HUES64 (cell line): ENCODE data around the gene IGF2.
"Not testable (repeated sequence)": the region's sequence is repeated elsewhere in the genome, so short reads cannot be mapped to it uniquely, and the experiment has no call there.

ENCODE experiments used
- H3K27ac ChIP-seq: 2 replicates; pipeline ENCODE4 v1.7.0; 2013; ENCODE audit warnings: low read depth, low read length, inconsistent platforms
- H3K27me3 ChIP-seq: 2 replicates; pipeline ENCODE4 v1.6.1; 2013; ENCODE audit warnings: mild to moderate bottlenecking, low read length; ENCODE audit not compliant: insufficient read depth
- H3K36me3 ChIP-seq: 2 replicates; pipeline ENCODE4 v1.6.1; 2013; ENCODE audit warnings: mild to moderate bottlenecking, low read length; ENCODE audit not compliant: insufficient read depth
- H3K4me1 ChIP-seq: 2 replicates; pipeline ENCODE4 v1.6.1; 2013; ENCODE audit warnings: mild to moderate bottlenecking, low read length, moderate library complexity; ENCODE audit not compliant: insufficient read depth
- H3K4me3 ChIP-seq: 2 replicates; pipeline ENCODE4 v1.5.1; 2013; ENCODE audit warnings: mild to moderate bottlenecking, low read length, moderate library complexity
- H3K9ac ChIP-seq: 2 replicates; pipeline ENCODE4 v1.6.1; 2013; ENCODE audit warnings: mild to moderate bottlenecking, low read depth, low read length
- H3K9me3 ChIP-seq: 2 replicates; pipeline ENCODE4 v1.6.1; 2013; ENCODE audit warnings: low read depth, low read length; ENCODE audit not compliant: insufficient read depth
- WGBS: fragments of 150-250, 120-280 bp; methylation state at CpG from one replicate; pipeline ENCODE4 v1.1.7; 2013; ENCODE audit warnings: missing lambda C conversion rate; 5-methylcytosine and 5-hydroxymethylcytosine counted together

The IGF2 gene

DNA sequence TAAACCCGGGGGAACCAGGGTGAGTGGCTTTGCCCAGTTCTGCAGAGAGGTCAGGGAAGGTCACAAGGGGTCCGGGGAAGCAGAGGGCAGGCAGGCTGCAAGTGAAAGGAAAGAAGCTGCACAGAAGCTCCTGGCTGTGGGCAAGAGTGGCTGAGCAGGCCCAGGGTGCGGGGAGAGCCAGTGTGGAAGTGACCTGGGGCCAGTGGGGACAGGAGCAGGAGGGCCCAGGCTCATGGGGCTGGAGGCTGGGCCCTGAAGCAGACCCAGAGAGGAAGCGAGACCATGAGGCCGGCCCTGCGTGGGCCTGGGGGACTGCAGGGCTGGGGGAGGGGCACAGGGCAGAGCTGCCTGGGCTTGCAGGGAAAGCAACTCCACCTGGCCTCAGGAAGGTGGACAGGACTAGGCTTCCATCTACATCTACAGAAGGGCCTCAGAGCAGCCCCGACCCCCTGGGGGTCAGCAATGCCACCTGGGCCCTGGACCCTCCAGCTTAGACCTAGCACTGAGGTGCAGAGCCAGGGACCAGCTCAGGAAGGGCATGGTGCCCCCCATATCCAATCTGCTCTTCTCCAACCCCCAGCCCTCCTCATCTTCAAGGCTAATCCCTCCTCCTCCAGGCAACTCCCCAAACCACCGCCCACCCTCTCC, 11.6 kb downstream of the IGF2 start:
- Histone ChIP-seq H3K4me3 (no peak overlapping the region), H3K36me3 (no peaks in the 10 kb centered on the region), H3K27me3 (0 out of 2 replicates have a peak, but pooled peaks cover 3% of the 10 kb centered on the region), H3K4me1 (no peaks in the 10 kb centered on the region), H3K9ac (no peak overlapping the region), H3K9me3 (no peaks in the 10 kb centered on the region), H3K27ac (no peak overlapping the region)
- 80% methylated on average over 8 of the region's 8 CpGs for WGBS

GRCh38 chr11:2126520-2127085, 12.6 kb downstream of the IGF2 start:
- 87% methylated on average over 2 of the region's 2 CpGs for WGBS

GRCh38 chr11:2124736-2125484, 14.3 kb downstream of the IGF2 start:
- not testable (repeated sequence) for H3K9ac ChIP-seq, H3K27me3 ChIP-seq, H3K9me3 ChIP-seq, H3K27ac ChIP-seq, H3K36me3 ChIP-seq, H3K4me3 ChIP-seq, H3K4me1 ChIP-seq
- WGBS, result 89% methylated on average over 8 of the region's 10 CpGs

More at GRCh38 chr11:2126520-2127085, 12.6 kb downstream of the IGF2 start:
- H3K27ac ChIP-seq, result no peak overlapping the region
- no peaks in the 10 kb centered on the region for H3K9me3 ChIP-seq
- H3K4me1 ChIP-seq, result no peaks in the 10 kb centered on the region
- H3K27me3 ChIP-seq, result no peaks in the 10 kb centered on the region
- H3K9ac ChIP-seq, result no peak overlapping the region
- H3K36me3 ChIP-seq, result no peaks in the 10 kb centered on the region
- no peak overlapping the region for H3K4me3 ChIP-seq

DNA sequence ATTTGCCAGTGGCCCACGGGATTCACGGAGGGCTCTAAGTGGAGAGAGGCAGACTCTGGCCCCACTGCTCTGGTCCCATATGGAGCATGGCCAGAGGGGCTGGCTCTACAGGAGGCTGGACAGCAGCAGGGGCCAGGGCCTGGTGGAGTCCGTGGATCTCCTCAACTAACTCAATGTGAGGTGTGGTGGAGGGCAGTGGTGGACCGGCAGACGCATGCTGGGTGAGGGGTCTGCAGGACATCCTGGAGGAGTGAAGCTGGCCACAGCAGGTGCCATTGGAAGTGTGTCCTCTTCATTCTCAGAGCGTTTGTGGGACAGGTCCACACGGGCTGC, 15.6 kb downstream of the IGF2 start:
- no peak overlapping the region for H3K4me3 ChIP-seq
- 90% methylated on average over 7 of the region's 7 CpGs for WGBS
- H3K36me3 ChIP-seq, result no peaks in the 10 kb centered on the region
- H3K4me1 ChIP-seq, result no peaks in the 10 kb centered on the region
- H3K27me3 ChIP-seq, result no peaks in the 10 kb centered on the region
- H3K9ac ChIP-seq, result no peak overlapping the region
- H3K9me3 ChIP-seq, result no peaks in the 10 kb centered on the region
- no peak overlapping the region for H3K27ac ChIP-seq

DNA sequence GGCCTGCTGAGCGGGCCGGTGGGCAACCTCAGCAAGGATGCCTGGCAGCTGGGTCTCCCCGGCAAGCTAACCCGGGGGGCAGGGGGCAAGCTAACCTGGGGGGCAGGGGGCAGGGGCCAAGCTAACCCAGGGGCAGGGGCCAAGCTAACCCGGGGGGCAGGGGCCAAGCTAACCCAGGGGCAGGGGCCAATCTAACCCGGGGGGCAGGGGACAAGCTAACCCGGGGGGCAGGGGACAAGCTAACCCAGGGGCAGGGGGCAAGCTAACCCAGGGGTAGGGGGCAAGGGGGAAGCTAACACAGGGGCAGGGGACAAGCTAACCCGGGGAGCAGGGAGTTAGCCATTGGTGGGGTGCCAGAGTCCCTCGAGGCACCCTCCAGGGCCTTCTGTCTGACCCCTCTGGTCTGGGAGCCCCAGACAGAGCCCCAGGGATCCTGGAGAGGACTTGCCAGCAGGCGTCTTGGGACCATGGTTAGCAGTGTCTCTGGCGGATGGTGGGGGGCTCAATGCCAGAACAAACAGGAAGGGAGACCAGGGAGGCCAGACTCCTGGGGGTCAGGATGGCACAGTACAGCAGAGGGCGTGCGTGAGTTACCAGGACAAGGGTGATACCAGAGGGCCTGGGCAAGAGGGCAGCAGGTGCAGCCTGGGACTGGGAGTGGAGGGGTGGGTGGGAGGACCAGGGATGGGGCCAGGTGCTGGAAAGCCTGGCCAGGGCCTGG, 16.1 kb downstream of the IGF2 start:
- Histone ChIP-seq H3K4me1 (no peaks in the 10 kb centered on the region), H3K4me3 (no peak overlapping the region), H3K36me3 (no peaks in the 10 kb centered on the region), H3K9ac (no peak overlapping the region), H3K27ac (no peak overlapping the region), H3K9me3 (no peaks in the 10 kb centered on the region), H3K27me3 (no peaks in the 10 kb centered on the region)
- 90% methylated on average over 13 of the region's 13 CpGs for WGBS

DNA sequence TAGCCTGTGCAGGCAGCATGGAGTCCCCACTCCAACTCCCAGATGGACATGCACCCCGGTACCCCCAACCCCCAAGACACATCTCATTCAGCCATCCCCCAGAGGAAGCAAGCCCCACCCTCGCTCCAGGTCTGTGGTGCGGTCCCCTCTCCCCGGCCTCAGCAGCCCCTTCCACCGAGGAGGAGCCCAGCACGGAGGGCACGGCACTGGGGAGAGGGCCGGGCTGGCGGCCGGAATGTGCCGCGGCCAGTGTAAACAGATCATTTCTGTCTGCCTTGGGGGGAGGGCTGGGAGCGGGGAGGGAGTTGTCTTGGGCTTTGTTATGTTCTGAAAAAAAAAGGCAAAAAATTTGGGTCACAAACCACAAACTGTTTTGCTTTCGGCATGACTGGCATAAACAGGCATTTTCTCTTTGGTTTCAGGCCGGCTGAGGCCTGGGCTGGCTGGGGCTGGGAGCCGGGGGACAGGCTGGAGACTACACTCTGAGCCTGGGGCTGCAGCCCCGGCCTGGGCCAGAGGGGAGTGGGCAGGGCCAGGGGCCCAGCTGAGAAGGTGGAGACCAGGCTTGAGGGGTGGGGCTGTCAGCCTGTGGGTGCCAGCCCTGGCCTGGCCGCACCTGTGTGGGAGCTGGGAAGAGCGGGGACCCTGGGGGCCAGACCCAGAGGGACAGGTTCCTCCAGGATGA, 16.8 kb downstream of the IGF2 start:
- 43% methylated on average over 19 of the region's 19 CpGs for WGBS
- Histone ChIP-seq H3K9me3 (no peaks in the 10 kb centered on the region), H3K36me3 (no peaks in the 10 kb centered on the region), H3K27ac (no peak overlapping the region), H3K27me3 (no peaks in the 10 kb centered on the region), H3K9ac (no peak overlapping the region), H3K4me1 (no peaks in the 10 kb centered on the region), H3K4me3 (no peak overlapping the region)

- Histone ChIP-seq H3K4me1 (no peaks in the 10 kb centered on the region), H3K27me3 (no peaks in the 10 kb centered on the region), H3K9ac (no peak overlapping the region), H3K27ac (no peak overlapping the region), H3K4me3 (no peak overlapping the region), H3K36me3 (no peaks in the 10 kb centered on the region), H3K9me3 (peaks cover 5% of the 10 kb centered on the region)
- 86% methylated on average over 21 of the region's 21 CpGs for WGBS
These were observed 17.7 kb downstream of the IGF2 start for GRCh38 chr11:2121227-2122130.

GRCh38 chr11:2120359-2121100, 18.7 kb downstream of the IGF2 start:
- H3K9ac ChIP-seq, result no peak overlapping the region
- no peak overlapping the region for H3K27ac ChIP-seq
- H3K9me3 ChIP-seq, result peaks cover 7% of the 10 kb centered on the region
- 62% methylated on average over 22 of the region's 23 CpGs for WGBS
- H3K4me3 ChIP-seq, result no peak overlapping the region
- no peaks in the 10 kb centered on the region for H3K27me3 ChIP-seq
- no peaks in the 10 kb centered on the region for H3K36me3 ChIP-seq
- H3K4me1 ChIP-seq, result no peaks in the 10 kb centered on the region

DNA sequence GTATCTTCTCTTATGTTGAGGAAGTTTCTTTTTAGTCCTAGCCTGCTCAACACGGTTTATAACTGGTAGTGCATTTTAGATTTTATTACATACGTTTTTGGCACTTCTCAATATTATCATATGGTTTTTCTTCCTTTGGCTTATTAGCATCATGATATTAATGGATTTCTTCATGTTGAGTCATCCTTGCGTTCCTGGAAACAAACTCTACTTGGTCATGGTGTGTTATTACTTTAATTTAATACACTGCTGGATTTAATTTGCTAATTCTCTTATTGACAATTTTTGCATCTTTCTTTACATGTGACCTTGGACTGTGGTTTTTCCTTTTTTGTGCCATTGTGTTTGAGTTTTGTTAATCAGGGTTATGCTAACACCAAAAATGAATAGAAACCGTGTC, 20.5 kb downstream of the IGF2 start:
- H3K27ac ChIP-seq, result no peak overlapping the region
- no peak overlapping the region for H3K9ac ChIP-seq
- H3K36me3 ChIP-seq, result no peaks in the 10 kb centered on the region
- WGBS, result no CpG with 5 or more reads among the region's 4 CpGs
- no peaks in the 10 kb centered on the region for H3K27me3 ChIP-seq
- no peak overlapping the region for H3K4me3 ChIP-seq
- 0 out of 2 replicates have a peak, but pooled peaks cover 1% of the 10 kb centered on the region for H3K4me1 ChIP-seq
- peaks cover 7% of the 10 kb centered on the region for H3K9me3 ChIP-seq

DNA sequence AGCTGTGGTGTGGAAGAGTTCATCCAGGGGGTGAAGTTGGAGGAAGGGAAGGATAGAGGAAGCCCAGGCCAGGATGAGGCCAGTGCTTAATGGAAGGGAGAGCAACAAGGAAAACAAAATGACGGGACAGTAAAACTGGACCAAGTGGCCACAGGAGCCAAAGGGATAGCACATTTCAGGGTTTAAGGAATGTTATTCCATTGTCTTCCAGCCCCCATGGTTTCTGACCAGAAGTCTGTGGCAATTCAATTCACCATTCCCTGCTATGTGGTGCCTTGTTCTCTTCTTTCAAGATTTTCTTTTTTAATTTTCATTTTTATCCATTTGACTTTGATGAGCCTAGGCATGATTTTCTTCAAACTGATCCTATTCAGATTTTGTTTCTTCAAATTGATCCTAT, 22.5 kb downstream of the IGF2 start:
- Histone ChIP-seq H3K27me3 (no peaks in the 10 kb centered on the region), H3K9me3 (peaks cover 7% of the 10 kb centered on the region), H3K36me3 (no peaks in the 10 kb centered on the region), H3K9ac (no peak overlapping the region), H3K4me1 (0 out of 2 replicates have a peak, but pooled peaks cover 3% of the 10 kb centered on the region), H3K27ac (no peak overlapping the region), H3K4me3 (no peak overlapping the region)
- 88% methylated on average over 1 of the region's 1 CpG for WGBS
